ENCODE data around the gene MLX. TPM values are rescaled to one million over a fixed set of nuclear protein-coding genes. Genes with fewer than 3 reads are reported as not detected.

Gene MLX
- total RNA-seq, 4 donors from 2014 or later: 59.3 to 78.0 (median 68.8) TPM

DNA sequence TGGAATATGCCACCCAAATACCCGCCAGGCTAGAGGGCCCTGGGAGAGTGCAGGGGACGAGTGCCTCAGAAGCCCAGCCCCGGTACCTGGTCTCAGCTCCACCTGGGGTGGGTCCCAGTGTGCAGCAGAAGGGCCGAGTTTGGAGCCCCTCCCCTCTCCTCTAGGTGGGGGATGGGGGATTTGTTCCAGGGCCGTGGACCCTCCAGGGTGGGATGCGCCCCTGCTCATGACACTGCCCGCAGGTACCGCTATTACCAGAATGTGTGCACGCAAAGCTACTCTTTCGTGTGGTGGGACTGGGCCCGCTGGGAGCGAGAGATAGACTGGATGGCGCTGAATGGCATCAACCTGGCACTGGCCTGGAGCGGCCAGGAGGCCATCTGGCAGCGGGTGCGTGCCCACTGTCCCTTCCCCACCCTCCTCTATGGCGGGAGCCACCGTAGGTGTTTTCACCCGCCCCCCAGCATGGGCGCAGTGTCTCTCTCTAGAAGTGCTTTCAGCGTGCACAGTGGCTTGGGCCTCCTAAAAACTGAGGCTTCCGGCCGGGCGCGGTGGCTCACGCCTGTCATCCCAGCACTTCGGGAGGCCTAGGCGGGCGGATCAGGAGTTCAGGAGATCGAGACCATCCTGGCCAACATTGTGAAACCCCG, 29.6 kb upstream of the MLX start:
- TF ChIP-seq, protein P1, sequence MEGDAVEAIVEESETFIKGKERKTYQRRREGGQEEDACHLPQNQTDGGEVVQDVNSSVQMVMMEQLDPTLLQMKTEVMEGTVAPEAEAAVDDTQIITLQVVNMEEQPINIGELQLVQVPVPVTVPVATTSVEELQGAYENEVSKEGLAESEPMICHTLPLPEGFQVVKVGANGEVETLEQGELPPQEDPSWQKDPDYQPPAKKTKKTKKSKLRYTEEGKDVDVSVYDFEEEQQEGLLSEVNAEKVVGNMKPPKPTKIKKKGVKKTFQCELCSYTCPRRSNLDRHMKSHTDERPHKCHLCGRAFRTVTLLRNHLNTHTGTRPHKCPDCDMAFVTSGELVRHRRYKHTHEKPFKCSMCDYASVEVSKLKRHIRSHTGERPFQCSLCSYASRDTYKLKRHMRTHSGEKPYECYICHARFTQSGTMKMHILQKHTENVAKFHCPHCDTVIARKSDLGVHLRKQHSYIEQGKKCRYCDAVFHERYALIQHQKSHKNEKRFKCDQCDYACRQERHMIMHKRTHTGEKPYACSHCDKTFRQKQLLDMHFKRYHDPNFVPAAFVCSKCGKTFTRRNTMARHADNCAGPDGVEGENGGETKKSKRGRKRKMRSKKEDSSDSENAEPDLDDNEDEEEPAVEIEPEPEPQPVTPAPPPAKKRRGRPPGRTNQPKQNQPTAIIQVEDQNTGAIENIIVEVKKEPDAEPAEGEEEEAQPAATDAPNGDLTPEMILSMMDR (IDR thresholded peaks at IDR 0.05; ENCODE audit: low read depth): no peak

DNA sequence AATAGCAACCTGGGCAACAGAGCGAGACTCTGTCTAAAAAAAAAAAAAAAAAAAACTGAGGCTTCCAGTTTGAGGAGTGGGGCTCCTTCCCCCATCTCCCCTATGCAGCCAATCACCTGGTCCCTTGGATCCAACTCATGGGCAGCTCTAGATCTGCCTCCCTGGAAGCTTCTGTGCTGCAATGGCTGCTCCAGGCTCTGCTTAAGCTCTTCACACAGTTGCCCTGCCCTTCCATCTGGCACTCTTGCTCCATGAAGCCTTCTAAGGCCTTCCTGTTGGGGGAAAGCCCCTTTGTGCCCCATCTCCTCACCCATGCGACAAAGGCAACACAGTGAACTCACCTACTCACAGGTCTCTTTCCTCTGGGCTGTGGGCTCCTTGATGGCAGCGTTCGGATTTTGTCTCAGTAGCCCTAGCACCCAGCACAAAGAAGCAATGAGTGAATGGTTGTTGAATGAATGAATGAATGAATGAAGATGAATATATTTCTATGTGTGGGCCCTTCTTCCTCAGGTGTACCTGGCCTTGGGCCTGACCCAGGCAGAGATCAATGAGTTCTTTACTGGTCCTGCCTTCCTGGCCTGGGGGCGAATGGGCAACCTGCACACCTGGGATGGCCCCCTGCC, 29.0 kb upstream of the MLX start:
- TF ChIP-seq, protein P1 (IDR thresholded peaks at IDR 0.05; ENCODE audit: low read depth): no peak

DNA sequence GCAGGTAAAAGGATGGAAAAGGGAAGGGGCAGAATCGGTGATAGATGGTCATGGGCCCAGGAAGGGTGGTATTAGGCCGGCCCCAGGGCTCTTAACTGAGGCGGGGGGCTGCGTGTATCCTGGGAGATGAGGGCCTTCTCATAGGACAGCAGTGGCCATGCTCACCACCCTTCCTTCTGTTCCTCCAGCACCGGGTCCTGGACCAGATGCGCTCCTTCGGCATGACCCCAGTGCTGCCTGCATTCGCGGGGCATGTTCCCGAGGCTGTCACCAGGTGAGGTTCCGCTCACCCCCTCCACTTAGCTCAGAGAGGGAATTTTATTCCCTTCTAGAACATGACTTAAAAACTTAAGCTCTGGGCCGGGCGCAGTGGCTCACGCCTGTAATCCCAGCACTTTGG, 28.4 kb upstream of the MLX start:
- TF ChIP-seq, protein P1 (IDR thresholded peaks at IDR 0.05; ENCODE audit: low read depth): no peak

DNA sequence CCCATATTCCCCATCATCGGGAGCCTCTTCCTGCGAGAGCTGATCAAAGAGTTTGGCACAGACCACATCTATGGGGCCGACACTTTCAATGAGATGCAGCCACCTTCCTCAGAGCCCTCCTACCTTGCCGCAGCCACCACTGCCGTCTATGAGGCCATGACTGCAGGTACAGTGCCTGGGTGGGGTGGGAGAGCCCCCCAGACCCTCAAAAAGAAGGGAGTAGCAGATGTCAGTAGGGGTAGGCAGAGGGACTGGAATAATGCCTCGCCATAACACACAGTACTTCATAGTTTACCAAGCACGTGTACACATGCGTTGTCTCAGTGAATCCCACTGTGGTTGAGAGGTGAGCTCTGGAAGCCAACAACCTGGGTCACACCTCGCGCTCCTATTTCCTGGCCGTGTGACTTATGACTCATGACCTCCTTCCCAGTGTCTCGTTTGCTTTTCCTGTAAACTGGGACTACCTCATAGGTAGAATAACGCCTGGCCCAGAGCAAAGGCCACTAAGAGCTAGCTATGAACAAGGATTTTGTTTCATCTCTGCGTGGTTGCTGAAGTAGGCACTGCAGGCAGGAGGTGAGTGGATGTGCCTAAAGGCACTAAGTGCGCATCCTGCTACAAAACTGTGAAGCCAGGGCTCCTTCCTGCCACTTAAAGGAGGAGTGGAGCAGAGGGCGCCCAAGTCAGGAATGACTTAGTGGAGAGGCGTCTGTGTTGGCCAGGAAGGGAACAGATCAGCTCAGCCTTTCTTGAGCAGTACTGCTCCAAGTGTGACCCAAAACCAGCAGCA, 25.7 kb upstream of the MLX start:
- TF ChIP-seq, protein P1 (IDR thresholded peaks at IDR 0.05; ENCODE audit: low read depth): no peak

DNA sequence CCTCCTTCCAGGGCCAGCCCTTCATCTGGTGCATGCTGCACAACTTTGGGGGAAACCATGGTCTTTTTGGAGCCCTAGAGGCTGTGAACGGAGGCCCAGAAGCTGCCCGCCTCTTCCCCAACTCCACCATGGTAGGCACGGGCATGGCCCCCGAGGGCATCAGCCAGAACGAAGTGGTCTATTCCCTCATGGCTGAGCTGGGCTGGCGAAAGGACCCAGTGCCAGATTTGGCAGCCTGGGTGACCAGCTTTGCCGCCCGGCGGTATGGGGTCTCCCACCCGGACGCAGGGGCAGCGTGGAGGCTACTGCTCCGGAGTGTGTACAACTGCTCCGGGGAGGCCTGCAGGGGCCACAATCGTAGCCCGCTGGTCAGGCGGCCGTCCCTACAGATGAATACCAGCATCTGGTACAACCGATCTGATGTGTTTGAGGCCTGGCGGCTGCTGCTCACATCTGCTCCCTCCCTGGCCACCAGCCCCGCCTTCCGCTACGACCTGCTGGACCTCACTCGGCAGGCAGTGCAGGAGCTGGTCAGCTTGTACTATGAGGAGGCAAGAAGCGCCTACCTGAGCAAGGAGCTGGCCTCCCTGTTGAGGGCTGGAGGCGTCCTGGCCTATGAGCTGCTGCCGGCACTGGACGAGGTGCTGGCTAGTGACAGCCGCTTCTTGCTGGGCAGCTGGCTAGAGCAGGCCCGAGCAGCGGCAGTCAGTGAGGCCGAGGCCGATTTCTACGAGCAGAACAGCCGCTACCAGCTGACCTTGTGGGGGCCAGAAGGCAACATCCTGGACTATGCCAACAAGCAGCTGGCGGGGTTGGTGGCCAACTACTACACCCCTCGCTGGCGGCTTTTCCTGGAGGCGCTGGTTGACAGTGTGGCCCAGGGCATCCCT, 23.5 kb upstream of the MLX start:
- TF ChIP-seq, protein P1 (IDR thresholded peaks at IDR 0.05; ENCODE audit: low read depth): no peak

DNA sequence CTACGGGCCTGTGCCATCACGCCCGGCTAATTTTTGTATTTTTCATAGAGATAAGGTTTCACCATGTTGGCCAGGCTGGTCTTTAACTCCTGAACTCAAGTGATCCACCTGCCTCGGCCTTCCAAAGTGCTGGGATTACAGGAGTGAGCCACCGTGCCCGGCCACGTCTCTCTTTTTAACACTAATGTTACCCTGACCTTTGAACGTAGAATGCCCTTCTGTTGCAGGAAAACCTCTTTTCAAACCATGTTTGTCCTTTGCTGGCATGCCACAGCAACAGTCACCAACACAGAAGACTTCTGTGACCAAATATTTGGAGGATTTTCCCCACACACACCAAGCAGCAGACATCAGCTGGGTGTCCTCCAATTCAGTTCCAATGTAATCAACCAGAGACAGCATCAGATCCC, 22.0 kb upstream of the MLX start:
- TF ChIP-seq, protein P1 (IDR thresholded peaks at IDR 0.05; ENCODE audit: low read depth): no peak
